H1 (cell line): ENCODE results near the gene HIP1. TPM values are rescaled to one million over a fixed set of nuclear protein-coding genes. Genes with fewer than 3 reads are reported as not detected.

Experiments
- CEBPB ChIP-seq: IDR thresholded peaks from 2 replicates; pipeline ENCODE4 v1.6.1; 2012; ENCODE audit warnings: low read depth, low read length
- CHD2 ChIP-seq: IDR thresholded peaks from 2 replicates; pipeline ENCODE4 v1.6.1; 2012; ENCODE audit warnings: low read length, improper control_type of control experiment
- FOSL1 ChIP-seq: IDR thresholded peaks from 2 replicates; pipeline ENCODE4 v1.6.1; 2011; ENCODE audit warnings: mild to moderate bottlenecking, low read depth, low read length, moderate library complexity; ENCODE audit not compliant: insufficient read depth
- MAFK ChIP-seq: IDR thresholded peaks from 2 replicates; pipeline ENCODE4 v1.6.1; 2012; ENCODE audit warnings: low read depth, mild to moderate bottlenecking, improper control_type of control experiment, low read length
- MAX ChIP-seq: IDR thresholded peaks from 2 replicates; pipeline ENCODE4 v1.6.1; 2012; ENCODE audit warnings: inconsistent platforms
- SUZ12 ChIP-seq: fragments of 200-600 bp; sonication (generic); IDR thresholded peaks from 2 replicates; pipeline ENCODE4 v1.6.1; 2012; ENCODE audit warnings: mild to moderate bottlenecking, inconsistent platforms, low read length, moderate library complexity, mixed read lengths
- polyA plus RNA-seq, 7 experiments: library from polyadenylated mRNA; depleted of rRNA in 3 of 7; stranded (reverse) in 5 of 7; unstranded in 2 of 7; fragments of >200 nt in 5 of 7; fragments of 200-250 nt in 2 of 7; gene quantifications; 1 replicate in 5 of 7; 2 replicates in 1 of 7; 4 replicates in 1 of 7; pipeline versions ENCODE4 v1.2.1 to v1.2.3, GENCODE V29; 2011 to 2013; ENCODE audit warnings: missing spikeins in 2 of 7, mixed read lengths in 2 of 7
- total RNA-seq: library from RNA; stranded (reverse); fragmentation: NEBNext Ultra II Directional; extraction: Animal tissue kit (Norgen Biotek cat#: 25700); gene quantifications from 2 replicates; pipeline ENCODE4 v1.2.1, GENCODE V29; 2021
- TF ChIP-seq, protein P1 (sequence below): IDR thresholded peaks from 2 replicates; pipeline ENCODE4 v1.6.1; 2011; ENCODE audit warnings: low read depth, mild to moderate bottlenecking, low read length; ENCODE audit not compliant: insufficient read depth

HIP1 gene
- total and polyA plus RNA-seq, 2 of the 8 experiments (the other 6 are each of a cell fraction or from before 2014, with no cell fraction given) = 51.8 to 108 TPM

- no peak for TF ChIP-seq MAX
- TF ChIP-seq, protein P1, sequence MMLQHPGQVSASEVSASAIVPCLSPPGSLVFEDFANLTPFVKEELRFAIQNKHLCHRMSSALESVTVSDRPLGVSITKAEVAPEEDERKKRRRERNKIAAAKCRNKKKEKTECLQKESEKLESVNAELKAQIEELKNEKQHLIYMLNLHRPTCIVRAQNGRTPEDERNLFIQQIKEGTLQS = no peak
- TF ChIP-seq CHD2 = no peak
- no peak for TF ChIP-seq SUZ12
- TF ChIP-seq FOSL1 = no peak
- TF ChIP-seq MAFK = no peak
- no peak for TF ChIP-seq CEBPB
These were observed 42.3 kb downstream of the HIP1 start (continued) for GRCh38 chr7:75696263-75697037.
